ENCODE data around the gene WNT7B.

The WNT7B gene

GRCh38 chr22:45871721-45872120 lies 105.2 kb downstream of the WNT7B start:
- FAIRE-seq = no peak
- no peak for TF ChIP-seq CTCF (IDR thresholded peaks at IDR 0.05; ENCODE audit: insufficient read depth, missing control alignments)
- DNase-seq (ENCODE audit: insufficient read length, low spot score) = no peak
